Stimulated activated CD4-positive, alpha-beta T cell treated with anti-CD3 and anti-CD28 coated beads, Interleukin-15, amount 100 ng/mL, for 1 hour (primary cell): ENCODE data around the gene HAUS1.

Source experiments
- DNase-seq, 2 donors: peaks; one replicate each; pipeline ENCODE4 v3.0.0-alpha.2; 2020; ENCODE audit warnings: low read depth in 1 of 2, low spot score in 1 of 2

Gene HAUS1, protein sequence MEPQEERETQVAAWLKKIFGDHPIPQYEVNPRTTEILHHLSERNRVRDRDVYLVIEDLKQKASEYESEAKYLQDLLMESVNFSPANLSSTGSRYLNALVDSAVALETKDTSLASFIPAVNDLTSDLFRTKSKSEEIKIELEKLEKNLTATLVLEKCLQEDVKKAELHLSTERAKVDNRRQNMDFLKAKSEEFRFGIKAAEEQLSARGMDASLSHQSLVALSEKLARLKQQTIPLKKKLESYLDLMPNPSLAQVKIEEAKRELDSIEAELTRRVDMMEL

DNA sequence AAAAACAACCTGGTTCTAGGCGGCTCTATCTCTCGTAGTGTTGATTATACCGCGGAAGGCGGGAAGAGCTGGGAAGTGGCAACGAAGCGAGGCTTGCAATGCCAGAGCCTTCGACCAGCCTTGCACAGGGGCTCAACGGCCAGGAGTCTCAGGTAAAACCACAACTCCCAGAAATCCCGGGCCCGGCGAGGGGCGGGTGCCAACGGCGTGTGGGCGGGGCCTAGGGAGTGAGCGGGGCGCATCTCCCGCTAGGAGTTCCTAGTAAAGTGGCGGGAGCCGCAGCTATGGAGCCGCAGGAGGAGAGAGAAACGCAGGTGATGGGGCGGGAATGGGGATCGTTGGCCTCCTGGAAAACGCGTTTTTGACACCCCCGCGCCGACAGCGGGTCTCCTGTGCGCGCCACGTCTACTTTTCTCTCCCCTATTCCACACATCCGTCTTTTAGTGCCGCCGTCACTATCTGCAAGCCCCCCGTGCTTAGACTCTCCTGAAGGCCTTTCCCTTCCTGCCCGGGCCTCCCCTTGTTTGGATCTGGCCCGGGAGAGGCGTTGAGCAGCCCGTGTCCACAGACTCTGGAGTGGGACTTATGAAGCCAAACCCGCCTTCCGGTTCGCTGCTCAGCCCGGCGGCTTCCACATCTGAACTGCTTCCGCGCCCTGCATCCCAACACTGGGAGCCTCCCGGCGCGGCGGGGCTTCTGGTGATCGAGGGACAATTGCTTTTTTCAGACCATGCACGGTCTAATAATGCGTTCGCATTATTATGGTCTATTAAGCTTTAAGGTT lies at the start of gene HAUS1:
Gene HAUS1, plus strand, starts transcription at position 258 of the 784 bp plus-strand sequence. Its CDS starts 27 bp downstream, at position 285.
- peak; percentile 67 to 81 for DNase-seq

DNA sequence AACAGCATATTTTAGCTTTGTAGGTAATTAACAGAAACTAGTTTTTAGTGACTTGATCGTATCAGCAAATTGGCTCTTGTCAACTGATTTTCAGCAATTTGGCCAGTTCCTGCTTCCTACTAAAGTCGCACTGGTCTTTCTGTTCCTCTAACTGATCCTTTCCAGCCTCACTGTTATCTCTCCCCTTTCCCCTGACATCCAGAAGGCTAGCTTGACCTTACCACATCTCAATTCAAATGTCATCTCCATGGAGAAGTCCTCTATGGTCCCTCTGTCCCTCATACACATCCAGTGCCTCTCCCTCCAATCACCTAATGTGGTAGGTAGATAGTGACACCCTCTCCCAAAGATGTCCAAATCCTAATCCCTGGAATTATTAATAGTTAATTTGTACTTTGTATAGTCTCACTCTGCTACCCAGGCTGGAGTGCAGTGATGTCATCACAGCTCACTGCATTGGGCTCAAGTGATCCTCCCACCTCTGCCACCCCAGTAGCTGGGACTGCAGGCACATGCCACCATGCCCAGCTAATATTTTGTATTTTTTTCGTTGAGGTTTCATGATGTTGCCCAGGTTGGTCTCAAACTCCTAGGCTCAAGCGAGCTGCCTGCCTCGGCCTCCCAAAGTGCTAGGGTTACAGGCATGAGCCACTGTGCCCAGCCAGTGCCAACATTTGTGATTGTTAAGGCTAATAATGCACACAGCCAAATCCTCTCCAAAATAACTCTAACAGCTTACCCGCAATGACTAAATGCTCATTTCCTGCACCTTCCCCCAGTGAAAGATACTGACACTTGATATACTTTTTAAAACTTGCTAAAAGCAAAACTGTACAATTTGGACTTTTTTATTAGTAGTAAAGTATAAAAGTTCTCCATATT lies 49.0 kb upstream of the HAUS1 start:
- no peak for DNase-seq

DNA sequence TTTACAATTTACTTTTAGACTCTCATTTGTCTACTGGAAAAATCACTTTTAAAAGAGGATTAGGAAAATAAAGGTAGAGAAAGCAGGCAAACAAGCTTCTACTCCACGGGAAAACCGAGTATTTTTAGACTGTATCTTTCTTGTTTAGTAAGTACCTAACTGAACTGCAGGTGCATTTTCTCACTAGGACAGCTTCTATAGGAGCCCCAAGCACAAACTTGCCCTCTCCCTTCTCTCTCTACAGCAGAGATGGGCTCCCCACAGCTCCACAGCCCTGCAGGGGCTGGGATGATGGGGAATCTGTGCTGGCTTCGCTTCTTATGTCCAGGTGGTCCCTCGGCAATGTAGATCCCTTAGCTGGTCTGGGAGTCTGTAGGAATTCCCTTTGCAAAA lies 48.4 kb upstream of the HAUS1 start:
- no peak for DNase-seq

DNA sequence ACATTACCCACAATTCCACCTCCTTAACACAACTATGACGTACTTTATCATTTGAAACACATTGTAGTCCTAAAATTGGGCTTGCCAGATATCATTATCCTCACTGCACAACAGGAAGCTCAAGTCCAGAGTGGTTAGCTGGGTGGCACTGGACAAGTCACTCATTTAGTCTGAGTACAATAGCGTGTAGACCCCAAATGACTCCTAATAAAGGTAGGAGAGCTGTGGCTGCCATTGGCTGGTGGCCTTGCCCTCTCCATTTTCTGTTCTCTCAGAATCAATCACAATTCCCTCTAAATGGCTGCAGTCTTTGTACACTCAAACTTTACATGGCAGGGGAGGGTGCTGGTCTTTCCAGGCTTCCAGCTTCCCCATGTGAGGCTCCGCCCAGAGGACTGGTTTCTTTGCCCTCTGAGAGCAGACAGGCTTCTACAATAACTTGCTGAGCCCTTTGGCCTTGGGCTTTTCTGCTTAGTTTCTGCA lies 43.8 kb upstream of the HAUS1 start:
- DNase-seq: no peak

DNA sequence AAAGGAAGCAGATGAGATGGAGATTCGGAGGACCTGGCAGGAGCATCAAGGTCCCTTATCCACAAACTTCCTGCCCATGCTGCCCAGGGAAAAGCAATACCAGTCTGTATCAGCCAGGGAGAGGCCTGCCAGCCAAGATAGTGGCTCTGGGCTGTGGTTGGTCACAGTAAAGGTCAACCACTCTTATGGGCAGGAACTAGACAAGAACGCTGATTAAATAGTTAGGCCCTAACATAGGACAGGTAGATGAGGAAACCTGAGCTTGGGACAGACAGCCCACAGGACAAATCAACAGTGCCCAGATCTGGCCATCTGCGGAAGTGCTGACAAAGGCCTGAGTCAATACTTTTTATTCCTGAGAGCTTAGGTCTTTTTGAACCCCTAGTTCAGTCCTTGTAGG lies 42.8 kb upstream of the HAUS1 start:
- no peak for DNase-seq

DNA sequence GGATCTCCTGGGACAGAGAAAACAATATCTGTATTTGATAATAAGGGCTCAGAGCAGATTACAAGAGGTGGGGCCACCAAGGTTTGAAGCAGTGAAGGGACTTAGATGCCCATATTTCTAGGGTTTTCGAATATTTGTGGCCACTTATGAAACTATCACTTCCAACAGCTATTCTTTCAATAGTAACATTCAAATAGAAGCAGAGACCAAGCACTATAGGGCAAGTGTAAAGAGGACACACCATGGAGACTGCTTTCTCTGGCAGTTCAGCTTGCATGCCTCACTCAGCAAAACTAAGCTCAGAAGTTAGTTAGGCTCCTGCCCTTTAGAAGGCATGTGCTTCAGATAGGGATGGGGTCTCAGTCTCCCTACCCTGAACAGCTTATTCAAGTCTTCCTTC lies 42.4 kb upstream of the HAUS1 start:
- no peak for DNase-seq

DNA sequence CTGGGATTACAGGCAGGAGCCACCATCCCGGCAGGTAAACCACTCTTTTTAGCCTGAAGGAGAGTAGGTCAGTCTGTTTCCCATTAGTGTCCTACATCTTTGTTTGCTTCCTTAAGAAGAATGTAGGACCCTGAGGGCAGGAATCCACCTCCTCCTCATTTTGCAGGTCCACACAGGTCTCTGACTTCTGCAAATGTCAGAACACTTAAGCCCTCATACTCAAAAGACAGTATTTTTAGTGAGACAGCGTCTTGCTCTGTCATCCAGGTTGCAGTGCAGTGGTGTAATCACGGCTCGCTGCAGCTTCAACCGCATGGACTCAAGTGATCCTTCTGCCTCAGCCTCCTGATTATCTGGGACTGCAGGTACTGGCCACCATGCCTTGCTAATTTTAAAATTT lies 41.4 kb upstream of the HAUS1 start:
- no peak for DNase-seq

DNA sequence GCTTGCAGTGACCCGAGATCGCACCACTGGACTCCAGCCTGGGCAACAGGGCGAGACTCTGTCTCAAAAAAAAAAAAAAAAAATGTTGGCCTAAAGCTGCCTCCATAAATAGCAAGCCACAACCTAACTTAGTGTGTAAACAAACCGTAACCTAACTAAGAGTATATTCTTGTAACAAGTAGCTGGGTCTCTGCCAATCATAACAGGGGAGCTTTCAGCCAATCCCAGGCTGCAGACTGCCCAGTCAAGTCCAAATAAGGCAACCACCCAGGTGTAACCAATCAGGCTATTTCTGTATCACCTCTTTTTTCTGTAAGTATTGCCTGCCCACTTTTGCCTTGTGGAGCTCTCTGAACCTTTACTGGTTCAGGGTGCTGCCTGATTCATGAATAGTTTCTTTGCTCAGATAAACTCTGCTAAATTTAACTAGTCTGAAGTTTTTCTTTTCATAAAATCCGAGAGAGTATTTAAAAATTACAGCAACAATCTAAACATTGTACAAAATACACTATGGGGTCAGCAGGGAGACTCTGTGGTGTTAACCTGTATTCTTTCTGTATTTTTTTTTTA lies 36.7 kb upstream of the HAUS1 start:
- DNase-seq: no peak

DNA sequence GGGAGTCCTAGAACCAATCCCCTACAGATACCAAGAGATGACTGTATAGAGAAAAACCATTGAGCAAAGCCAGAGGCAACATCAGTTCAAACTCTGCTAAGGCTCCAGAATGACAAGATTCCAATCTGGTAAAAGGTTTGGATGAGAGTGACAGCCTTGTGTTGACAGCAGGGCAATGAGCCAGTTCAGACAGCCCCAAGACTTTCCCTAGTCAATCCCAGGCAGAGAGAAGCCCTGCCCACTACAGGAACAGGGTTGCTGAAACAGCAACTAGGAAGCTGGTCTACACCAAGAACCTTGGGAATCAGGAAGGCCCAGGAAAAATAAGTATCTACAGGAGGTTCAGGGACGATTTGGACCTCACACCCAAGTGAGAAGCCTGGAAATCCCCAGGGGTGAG lies 35.4 kb upstream of the HAUS1 start:
- no peak for DNase-seq

DNA sequence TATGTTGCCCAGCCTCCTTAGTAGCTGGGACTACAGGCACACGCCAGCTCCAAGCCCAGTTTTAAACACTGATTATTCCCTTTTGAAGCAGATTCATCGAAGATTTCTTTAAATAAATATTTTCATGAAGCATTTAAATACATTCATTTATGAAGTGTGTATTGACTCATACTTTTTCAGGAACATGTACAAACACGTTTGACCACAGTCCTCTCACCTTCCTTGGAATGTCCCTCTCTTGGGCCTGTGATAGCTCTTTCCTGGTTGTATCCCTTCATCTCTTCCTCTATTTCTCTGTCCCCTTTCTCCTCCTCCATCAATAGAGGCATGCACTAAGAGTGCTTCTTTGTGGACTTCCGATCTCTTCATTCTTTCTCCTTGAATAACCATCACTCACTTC lies 34.7 kb upstream of the HAUS1 start:
- DNase-seq: no peak

DNA sequence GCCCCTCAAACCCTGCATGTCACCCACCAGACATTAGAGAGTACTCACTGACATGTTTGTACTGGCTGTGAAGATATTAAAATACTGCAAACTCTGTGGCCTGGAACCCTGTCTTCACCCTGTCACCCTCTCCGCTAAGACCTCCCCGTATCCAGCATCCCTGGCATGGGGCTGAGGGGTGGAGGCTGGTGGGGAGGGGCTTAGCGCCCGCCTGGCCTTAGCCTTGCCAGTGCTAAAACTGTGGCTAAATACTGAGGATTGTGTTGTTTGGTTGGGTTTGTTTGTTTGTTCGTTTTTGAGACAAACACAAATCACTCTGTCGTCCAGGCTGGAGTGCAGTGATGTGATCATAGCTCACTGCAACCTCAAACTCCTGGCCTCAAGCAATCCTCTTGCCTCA lies 34.0 kb upstream of the HAUS1 start:
- DNase-seq: no peak

DNA sequence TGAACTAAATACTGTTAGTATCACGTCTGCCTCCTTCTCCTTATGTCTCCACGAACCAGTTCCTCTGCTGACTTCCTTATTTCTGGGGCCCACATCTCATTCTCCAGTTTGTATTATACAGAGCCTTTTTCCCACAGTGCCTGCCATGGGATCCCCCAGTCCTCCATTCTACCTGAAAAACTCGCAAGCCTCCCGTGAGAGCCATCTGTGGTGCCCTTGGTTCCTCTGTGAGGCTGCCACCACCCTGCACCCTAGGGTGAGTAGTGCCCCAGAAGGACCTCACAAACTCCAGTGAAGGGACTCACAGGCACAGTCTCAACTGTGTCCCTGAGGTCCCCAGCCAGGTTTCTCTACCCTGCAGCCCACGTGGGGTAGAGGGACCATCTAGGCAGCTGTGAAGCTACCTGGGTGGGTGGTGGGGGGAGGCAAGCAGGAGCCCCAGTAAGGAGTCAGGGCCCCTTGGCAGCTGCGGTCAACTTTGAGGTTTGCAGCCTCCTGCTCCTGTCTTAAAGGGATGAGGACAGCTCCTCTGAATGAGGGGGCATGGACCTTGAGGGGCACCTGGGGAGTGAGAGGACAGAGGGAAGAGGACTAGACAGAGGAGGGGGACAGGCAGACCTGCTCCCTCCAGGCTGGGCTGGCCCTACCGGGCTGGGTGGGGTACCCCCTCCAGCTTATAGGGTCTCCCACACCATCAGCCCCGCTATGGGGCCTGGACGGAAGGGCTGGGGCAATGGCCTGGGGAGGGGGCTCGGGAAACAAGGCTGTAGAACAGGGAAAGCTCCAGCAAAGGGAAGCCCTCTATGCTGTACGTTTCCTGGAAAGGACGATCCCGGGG lies 33.2 kb upstream of the HAUS1 start:
- no peak for DNase-seq

DNA sequence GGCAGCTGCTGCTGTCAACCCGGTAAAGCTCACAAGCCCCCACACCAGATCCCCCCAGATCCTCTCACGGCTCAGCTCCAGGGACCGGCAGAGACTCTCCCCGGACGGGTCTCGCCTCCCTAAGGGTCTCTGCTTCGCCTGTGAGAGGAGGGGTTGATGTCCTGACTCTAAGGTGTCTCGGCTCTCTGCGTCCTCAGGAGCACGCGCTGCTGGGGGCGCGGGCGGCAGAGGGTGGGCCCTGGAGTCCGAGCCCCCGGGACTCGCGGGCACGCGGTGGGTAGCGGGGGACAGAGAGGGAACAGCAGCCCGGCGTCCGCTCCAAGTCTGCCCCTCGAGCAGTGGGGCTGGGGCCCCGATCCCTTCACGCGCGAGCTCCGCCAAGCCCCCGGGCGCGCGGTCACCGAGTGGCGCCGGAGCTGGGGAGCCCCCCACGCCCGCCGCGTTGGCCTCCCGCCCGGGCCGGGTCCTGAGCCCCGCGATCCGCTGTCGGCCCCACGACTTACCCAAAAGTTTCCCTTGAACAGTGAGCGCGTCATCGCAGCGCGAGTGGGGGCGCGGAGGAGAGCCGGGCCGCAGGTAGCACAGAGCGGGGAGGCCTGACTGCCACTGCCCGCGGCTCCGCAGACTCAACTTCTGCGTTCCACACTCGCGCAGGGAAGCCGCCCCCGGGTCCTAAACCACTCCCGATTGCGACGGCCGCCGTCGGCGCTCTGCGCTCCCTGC lies 32.4 kb upstream of the HAUS1 start, which contains the start of gene PSTPIP2:
Gene PSTPIP2, minus strand, starts transcription at position 608 of the 723 bp plus-strand sequence. Its CDS starts 72 bp downstream, at position 536.
- peak; percentile 35 to 54 for DNase-seq

DNA sequence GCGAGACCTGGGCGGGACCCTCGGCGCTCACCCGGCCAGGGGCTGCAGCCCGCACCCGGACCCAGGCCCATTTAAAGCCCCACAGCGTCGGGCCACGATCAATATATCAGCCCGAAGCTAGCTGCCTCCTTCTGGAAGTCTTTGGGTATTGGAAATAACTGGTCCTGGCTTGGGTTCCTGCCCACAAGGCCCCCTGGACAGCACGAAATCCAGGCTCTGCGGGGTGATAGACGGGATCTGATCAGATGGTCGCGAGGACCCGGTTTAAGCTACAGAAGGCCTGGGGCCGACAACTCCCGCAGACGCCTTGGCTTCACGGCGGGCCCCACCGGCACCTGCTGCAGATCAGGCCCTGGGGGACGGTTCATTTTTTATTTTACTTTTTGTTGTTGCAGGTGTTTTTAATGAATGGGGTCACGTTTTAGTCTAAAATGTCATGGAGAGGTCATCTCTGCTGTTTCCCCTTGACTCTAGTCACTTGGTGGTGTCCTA lies 31.8 kb upstream of the HAUS1 start:
- DNase-seq: no peak

DNA sequence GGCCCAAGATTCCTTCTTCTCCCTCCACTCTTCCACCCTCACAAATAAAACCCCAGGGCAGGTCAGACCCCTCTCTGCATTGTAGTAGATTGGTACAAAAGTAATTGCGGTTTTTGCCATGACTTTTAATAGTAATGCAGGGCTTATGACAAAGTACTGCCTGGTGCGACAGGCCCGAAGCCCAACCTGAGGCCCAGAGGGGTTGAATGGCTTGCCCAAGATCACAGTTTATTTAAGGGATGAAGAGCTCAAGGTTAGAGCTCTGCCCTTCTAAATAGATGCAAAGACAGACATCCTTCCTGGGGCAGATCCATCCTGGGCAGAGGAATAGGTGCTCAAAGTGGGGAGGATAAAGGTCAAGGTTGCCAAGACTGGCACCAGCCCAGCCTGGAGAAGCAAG lies 31.2 kb upstream of the HAUS1 start:
- DNase-seq: no peak

DNA sequence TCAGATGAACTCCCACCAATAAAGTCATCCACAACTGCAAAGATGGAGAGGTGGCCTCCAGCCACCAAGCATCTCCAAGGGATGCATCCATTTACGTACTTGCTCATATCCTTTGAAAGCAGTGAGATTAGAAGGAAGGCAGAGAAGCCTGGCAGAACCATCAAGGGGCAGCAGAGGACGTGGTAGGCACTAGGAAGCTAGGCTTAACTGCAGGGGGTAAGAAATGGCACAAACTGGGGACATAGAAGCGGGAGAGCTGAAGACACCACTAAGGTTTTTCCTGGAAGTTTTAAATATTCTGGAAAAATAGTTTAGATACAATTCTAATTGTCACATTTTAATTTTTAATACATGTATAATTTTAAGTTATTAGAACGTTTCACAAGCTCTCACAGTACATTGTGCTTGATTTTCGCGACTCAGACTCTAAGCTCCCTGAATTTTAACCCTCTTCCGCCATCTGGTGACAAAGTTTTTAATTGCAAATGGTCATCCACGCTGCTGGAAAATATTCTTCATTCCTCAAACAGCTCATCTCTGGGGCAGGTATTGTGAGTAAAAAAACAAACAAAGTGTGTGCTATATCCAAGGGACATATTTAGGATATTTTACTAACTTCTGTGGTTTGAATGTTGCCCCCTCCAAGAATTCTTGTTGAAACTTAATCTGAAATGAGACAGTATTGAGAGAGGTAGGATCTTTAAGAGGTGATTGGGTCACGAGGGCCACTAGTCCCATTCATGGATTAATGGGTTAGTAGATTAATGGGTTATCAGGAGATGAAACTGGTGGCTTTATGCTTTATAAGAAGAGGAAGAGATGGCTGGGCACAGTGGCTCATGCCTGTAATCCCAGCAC lies 30.5 kb upstream of the HAUS1 start:
- DNase-seq: no peak

DNA sequence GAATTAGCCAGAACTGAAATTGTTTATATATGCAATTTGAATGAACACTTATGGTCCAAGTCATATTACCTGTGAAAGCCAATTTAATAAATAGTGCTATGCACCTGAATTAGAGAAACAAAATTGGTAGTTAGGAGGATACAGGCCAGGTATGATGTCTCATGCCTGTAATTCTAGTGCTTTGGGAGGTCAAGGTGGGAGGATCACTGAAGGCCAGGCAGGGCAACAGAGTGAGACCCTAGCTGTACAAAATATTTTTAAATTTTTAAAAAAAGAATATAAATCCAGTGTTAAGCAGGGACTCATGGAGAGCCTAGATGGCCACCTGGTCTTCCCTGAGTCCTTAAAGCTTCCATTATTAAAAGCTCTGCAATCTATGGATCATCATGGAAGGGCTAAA lies 24.8 kb upstream of the HAUS1 start:
- no peak for DNase-seq

DNA sequence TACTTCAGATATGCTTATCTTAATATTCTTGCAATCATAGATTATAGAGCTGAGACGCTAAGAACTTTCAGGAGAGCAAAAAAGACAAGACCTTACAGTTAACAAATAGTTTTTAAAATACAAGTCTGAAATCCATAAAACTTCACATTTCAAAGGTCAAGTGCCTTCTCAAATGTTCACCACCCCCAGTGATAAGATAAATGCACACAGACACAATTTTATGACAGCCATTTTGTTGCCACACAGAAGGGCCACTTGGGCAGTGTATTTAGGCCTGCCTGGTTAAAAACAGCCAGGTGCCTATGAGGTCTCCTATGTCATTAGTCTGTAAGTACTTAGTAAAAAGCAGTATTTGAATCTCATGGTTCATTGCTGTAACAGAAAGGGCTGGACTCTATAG lies 24.0 kb upstream of the HAUS1 start:
- no peak for DNase-seq

DNA sequence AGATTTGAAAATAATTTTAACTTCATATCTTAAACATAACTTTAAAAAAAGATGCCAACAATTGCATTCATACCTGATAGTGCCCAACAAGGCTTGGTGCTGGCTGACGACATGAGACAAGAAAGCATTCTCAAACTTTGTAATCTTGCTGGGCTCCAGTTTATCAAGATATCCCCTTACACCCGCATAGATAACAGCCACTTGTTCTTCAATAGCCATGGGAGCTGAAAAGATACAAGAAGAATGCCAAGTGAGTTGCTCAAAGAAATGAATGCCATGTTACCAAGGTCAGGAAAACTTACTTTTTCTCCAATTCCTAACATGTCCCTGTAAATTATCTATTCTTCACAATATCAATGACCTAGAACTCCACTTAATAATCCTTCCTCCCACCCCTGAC lies 19.8 kb upstream of the HAUS1 start:
- no peak for DNase-seq
